Measurements from ENCODE around the gene RBBP5.

DNA sequence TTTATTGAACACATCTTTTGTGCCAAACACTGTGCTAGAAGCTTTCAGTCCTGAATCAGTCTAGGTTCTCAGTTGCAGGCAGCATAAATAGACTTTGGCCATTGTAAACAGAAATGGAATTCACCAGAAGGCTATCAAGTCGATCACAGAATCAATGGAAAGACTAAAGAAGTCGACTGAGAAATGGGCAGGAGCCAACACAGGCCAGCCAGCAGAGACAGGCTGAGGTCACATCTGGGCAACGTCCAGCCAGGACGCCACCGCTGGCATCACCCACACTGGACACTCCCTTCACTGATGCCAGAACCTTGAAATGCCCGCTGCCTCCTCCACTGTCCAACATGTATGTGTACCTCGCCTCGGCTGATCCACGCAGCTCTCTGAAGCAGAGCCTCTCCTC is 84.2 kb downstream of the RBBP5 start:
- TF ChIP-seq, protein P1, sequence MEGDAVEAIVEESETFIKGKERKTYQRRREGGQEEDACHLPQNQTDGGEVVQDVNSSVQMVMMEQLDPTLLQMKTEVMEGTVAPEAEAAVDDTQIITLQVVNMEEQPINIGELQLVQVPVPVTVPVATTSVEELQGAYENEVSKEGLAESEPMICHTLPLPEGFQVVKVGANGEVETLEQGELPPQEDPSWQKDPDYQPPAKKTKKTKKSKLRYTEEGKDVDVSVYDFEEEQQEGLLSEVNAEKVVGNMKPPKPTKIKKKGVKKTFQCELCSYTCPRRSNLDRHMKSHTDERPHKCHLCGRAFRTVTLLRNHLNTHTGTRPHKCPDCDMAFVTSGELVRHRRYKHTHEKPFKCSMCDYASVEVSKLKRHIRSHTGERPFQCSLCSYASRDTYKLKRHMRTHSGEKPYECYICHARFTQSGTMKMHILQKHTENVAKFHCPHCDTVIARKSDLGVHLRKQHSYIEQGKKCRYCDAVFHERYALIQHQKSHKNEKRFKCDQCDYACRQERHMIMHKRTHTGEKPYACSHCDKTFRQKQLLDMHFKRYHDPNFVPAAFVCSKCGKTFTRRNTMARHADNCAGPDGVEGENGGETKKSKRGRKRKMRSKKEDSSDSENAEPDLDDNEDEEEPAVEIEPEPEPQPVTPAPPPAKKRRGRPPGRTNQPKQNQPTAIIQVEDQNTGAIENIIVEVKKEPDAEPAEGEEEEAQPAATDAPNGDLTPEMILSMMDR (IDR thresholded peaks at IDR 0.05; ENCODE audit: low read depth, low read length): no peak
- no peak for TF ChIP-seq EZH2phosphoT487 (IDR thresholded peaks at IDR 0.05; ENCODE audit: low read depth)
